ENCODE data around the gene BRPF3.

Gene BRPF3

GRCh38 chr6:36269834-36270705, 73.5 kb downstream of the BRPF3 start, which contains the start of gene PNPLA1:
Gene PNPLA1 (plus strand): TSS chr6:36270060. CDS start chr6:36270460, 400 bp downstream.
- DNase-seq = no peak

GRCh38 chr6:36272234-36272633, 75.7 kb downstream of the BRPF3 start:
- no peak for DNase-seq

DNA sequence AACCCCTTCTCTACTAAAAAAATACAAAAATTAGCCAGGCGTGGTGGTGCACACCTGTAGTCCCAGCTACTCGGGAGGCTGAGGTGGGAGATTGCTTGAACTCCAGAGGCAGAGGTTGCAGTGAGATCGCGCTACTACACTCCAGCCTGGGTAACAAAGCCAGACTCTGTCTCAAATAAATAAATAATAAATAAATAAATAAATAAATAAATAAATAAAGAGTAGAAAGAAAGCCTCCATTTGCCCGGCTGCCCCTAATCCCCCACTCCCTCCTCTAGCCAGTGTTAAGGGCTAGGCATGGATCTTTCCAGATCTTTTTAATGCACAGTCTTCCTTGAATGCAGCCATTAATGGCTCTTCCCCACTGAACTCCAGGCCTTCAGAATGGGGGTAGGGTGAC, 76.5 kb downstream of the BRPF3 start:
- no peak for DNase-seq

DNA sequence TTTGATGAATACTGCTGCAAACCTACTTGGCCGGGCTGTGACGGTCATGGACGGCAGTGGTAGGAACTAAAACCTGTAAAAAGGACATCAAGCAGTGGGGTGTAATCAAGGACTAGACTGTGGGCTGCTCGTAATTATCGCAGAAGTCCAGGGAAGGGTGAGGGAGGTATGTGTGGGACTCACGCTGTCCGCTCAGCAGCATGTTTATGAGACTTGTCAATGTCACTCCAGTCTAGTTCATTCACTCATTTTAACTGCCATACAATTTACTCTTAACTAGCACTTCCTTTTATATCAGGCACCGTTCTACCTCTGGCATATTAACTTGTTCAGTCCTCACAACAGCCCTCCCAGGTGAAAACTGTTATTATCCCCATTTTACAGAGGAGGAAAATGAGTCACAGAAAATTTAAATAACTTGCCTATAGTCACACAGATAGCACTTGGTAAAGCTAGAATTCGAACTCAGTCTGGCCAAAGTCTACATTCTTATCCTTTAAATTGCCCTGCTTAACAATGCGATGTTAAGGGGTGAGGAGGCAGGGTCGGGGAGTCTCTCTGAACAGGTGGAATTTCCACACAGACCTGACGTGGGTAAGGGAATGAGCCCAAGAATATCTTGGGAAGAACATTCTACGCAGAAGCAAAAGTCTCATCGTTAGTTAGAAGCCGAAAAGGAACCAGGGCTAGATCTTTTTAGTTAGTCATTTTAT, 77.4 kb downstream of the BRPF3 start:
- DNase-seq = no peak

- no peak for DNase-seq
Measured at GRCh38 chr6:36276581-36277536, 80.3 kb downstream of the BRPF3 start.

DNA sequence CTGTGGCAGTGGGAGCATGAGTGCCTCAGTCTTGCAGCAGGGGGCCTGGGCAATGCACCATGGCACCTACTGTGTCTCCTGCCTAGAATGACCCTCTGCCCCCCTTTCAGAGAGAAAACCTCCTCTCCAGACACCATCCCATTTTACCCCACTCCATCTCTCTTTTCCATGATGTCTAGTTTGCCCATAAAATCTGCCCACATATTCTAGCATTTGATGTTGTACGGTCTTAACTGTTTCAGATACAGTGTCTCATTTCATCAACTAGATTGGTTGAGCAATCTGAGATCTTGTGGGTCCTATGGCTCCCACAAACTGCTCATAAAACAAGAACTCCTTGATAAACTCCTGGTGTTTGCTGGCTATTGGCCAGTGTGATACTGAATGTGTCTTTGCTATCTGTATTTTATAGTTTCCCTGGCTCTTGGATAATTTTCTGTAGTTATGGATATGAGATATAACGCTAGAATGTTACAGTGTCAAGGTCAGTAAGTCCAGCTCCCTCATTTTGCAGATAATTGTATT, 81.5 kb downstream of the BRPF3 start:
- DNase-seq = no peak

DNA sequence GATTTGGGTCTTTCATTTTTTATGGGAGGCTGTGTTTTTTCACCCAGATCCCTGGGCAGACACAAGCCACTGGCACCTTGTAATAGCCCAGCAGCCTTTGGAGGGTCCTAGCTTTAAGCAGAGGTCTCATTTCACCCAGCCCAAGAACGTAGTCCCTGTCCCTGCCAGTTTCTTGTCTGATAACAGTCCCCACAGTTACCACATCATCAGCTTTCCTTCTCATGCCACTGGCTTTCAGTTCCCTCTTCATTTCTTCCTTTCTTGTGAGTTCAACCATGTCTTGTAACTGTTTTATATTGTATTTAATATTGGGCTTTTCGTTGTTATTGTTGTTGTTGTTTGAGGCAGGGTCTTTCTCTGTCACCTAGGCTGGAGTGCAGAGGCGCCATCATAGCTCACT, 83.9 kb downstream of the BRPF3 start:
- DNase-seq = no peak

DNA sequence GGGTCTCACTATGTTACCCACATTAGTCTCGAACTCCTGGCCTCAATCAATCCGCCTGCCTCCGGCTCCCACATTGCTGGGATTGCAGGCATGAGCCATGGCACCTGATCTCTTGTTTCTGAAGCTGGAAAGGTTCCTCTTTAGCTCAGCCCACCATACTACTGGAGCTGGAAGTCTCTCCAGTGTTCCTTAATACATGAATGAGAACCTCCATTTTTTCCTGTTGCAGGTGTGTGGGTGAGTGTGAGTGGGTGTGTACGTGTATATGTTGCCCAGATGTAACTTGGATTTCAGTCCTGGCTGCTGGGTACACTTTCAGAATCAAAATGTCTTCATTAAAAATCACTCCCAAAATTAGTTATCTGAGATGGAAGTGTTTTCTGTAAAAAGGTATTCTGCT, 84.4 kb downstream of the BRPF3 start:
- DNase-seq = no peak

All from T-helper 2 cell (primary cell).